Neural progenitor cell (in vitro differentiated cells): Measurements from ENCODE around the gene KRT7. TPM values are rescaled to one million over a fixed set of nuclear protein-coding genes. Genes with fewer than 3 reads are reported as not detected.

Source experiments
- DNase-seq: peaks from one replicate; pipeline ENCODE4 v3.0.0-alpha.2; 2016; ENCODE audit warnings: low spot score
- H2AFZ ChIP-seq: fragments of 200-600 bp; sonication (generic); replicated peaks from 2 replicates; pipeline ENCODE4 v1.6.1; 2016; ENCODE audit warnings: antibody characterized with exemption
- H3F3A ChIP-seq: fragments of 200-600 bp; sonication (generic); 2 replicates; pipeline ENCODE4 v1.6.1; 2016; ENCODE audit warnings: antibody characterized with exemption, low read depth
- H3K27ac ChIP-seq: fragments of 200-600 bp; sonication (generic); 2 replicates; pipeline ENCODE4 v1.5.1; 2016; ENCODE audit warnings: mild to moderate bottlenecking
- H3K27me3 ChIP-seq: fragments of 200-600 bp; sonication (generic); 2 replicates; pipeline ENCODE4 v1.6.1; 2016; ENCODE audit warnings: mild to moderate bottlenecking, moderate library complexity
- H3K36me3 ChIP-seq: fragments of 200-600 bp; sonication (generic); 2 replicates; pipeline ENCODE4 v1.5.1; 2016
- H3K4me1 ChIP-seq: fragments of 200-600 bp; sonication (generic); 2 replicates; pipeline ENCODE4 v1.6.1; 2016; ENCODE audit warnings: mixed run types
- H3K4me2 ChIP-seq: fragments of 200-600 bp; sonication (generic); 2 replicates; pipeline ENCODE4 v1.6.1; 2016
- H3K4me3 ChIP-seq: fragments of 200-600 bp; sonication (generic); 2 replicates; pipeline ENCODE4 v1.5.1; 2016
- H3K79me2 ChIP-seq: fragments of 200-600 bp; sonication (generic); 2 replicates; pipeline ENCODE4 v1.6.1; 2016; ENCODE audit warnings: low read depth
- H3K9ac ChIP-seq: fragments of 200-600 bp; sonication (generic); 2 replicates; pipeline ENCODE4 v1.6.1; 2016
- H3K9me3 ChIP-seq: fragments of 200-600 bp; sonication (generic); 2 replicates; pipeline ENCODE4 v1.5.1; 2016; ENCODE audit warnings: low read depth
- H4K20me1 ChIP-seq: fragments of 200-600 bp; sonication (generic); 2 replicates; pipeline ENCODE4 v1.6.1; 2016; ENCODE audit warnings: low read depth
- H3K27ac Mint-ChIP-seq: 3 replicates; pipeline ENCODE4 v1.8.0; 2021; ENCODE audit warnings: mixed read lengths
- H3K27me3 Mint-ChIP-seq: 2 replicates; pipeline ENCODE4 v1.8.0; 2022; ENCODE audit warnings: low read depth, mild to moderate bottlenecking, inconsistent platforms, moderate library complexity, mixed read lengths; ENCODE audit not compliant: insufficient read depth
- H3K36me3 Mint-ChIP-seq: 3 replicates; pipeline ENCODE4 v1.8.0; 2021; ENCODE audit warnings: mixed read lengths
- H3K4me1 Mint-ChIP-seq: 3 replicates; pipeline ENCODE4 v1.8.0; 2021; ENCODE audit warnings: mixed read lengths
- H3K4me3 Mint-ChIP-seq: 3 replicates; pipeline ENCODE4 v1.8.0; 2021; ENCODE audit warnings: mild to moderate bottlenecking, moderate library complexity, mixed read lengths
- H3K9me3 Mint-ChIP-seq: 3 replicates; pipeline ENCODE4 v1.8.0; 2020; ENCODE audit warnings: mixed read lengths
- EZH2 ChIP-seq: fragments of 200-600 bp; sonication (generic); IDR thresholded peaks from 2 replicates; pipeline ENCODE4 v1.6.1; 2017; ENCODE audit warnings: antibody characterized with exemption, mild to moderate bottlenecking, moderate library complexity
- EZH2phosphoT487 ChIP-seq: fragments of 200-600 bp; sonication (generic); IDR thresholded peaks from 2 replicates; pipeline ENCODE4 v1.6.1; 2017; ENCODE audit warnings: antibody characterized with exemption
- total RNA-seq: library from RNA; depleted of rRNA; stranded (reverse); fragments of >200 nt; gene quantifications from 2 replicates; pipeline ENCODE4 v1.2.3, GENCODE V29; 2015; ENCODE audit warnings: low replicate concordance
- TF ChIP-seq, protein P1 (sequence below): fragments of 200-600 bp; sonication (generic); IDR thresholded peaks from 2 replicates; pipeline ENCODE4 v1.5.1; 2017; ENCODE audit warnings: antibody characterized with exemption, mild to moderate bottlenecking

Gene KRT7
- total RNA-seq, 1 donor from 2014 or later: not detected

DNA sequence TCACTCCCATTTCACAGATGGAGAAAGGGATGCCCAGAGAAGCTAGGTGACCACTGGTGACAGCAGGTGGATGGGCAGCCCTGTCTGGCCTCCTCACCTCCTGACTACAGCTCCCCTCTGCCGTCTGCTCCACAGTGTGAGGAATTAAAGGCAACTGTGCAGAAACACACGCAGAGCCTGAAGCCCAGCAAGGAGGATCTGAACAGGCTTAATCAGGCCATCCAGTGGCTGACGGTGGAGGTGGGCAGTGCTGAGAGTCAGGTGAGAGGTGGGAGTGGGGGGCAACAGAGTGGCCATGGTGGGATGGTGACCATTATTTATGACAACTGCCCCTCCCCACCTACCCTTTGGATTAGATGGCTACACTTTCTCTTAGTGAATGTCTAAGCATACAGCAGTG is 42.6 kb downstream of the KRT7 start:
- no peak for DNase-seq
- H3K27ac ChIP-seq: no peak overlapping the region
- H3K9me3 Mint-ChIP-seq: no peaks in the 10 kb centered on the region
- peaks cover 23% of the 10 kb centered on the region for H3K4me1 Mint-ChIP-seq
- H3K9ac ChIP-seq: no peak overlapping the region
- H3K27me3 Mint-ChIP-seq: peaks cover 5% of the 10 kb centered on the region
- H3K79me2 ChIP-seq: no peaks in the 10 kb centered on the region
- no peak overlapping the region for H2AFZ ChIP-seq
- no peaks in the 10 kb centered on the region for H4K20me1 ChIP-seq
- H3F3A ChIP-seq: no peaks in the 10 kb centered on the region
- H3K36me3 ChIP-seq: no peaks in the 10 kb centered on the region
- no peaks in the 10 kb centered on the region for H3K36me3 Mint-ChIP-seq
- peaks cover 46% of the 10 kb centered on the region for H3K27me3 ChIP-seq
- no peak overlapping the region for H3K27ac Mint-ChIP-seq
- H3K4me3 ChIP-seq: no peak overlapping the region
- TF ChIP-seq EZH2 (no peak), EZH2phosphoT487 (no peak)
- no peak overlapping the region for H3K4me3 Mint-ChIP-seq
- H3K9me3 ChIP-seq: no peaks in the 10 kb centered on the region
- no peak overlapping the region for H3K4me2 ChIP-seq
- peaks cover 8% of the 10 kb centered on the region for H3K4me1 ChIP-seq

DNA sequence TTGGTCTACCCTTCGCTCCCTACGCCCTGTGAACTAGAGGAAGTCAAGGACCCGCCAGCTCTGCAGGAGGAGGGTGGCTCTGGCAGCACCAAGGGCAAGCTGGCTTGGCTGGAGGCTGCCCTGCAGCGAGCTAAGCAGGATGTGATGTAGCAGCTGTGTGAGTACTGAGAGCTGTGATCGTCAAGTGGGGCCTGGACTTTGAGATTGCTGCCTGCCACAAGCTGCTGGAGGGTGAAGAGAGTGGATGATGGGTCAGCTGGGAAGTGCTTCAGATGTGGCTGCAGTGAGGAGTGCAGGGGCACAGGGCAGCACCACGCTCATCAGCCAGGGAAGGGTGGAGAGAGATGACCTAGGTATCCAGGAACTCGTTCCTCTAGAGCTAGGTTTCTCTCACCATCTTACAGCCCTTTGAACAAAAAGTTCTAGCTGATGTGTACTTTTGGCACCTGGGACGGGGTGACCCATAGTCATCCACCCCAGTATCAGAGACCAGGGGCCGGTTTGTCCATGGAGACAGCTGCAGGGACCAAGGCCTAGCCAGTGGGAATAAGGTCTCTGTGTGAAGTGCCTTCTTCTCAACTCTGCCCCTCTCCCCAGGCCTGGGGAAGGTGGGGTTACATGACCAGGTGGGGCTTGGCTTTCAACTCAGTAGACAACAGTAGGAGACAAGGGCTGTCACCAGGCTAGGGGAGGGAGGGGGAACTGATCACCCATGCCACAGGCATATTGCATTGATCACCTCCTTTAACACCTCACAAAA is 44.6 kb downstream of the KRT7 start:
- Mint-ChIP-seq H3K9me3 (no peaks in the 10 kb centered on the region), H3K4me3 (peak overlapping the region; percentile 51), H3K27me3 (peaks cover 5% of the 10 kb centered on the region), H3K27ac (peak overlapping the region; percentile 57), H3K4me1 (peaks cover 24% of the 10 kb centered on the region), H3K36me3 (no peaks in the 10 kb centered on the region)
- Histone ChIP-seq H4K20me1 (no peaks in the 10 kb centered on the region), H2AFZ (no peak overlapping the region), H3K27ac (no peak overlapping the region), H3F3A (no peaks in the 10 kb centered on the region), H3K4me2 (no peak overlapping the region), H3K79me2 (no peaks in the 10 kb centered on the region), H3K4me1 (peaks cover 8% of the 10 kb centered on the region), H3K9ac (no peak overlapping the region), H3K36me3 (no peaks in the 10 kb centered on the region), H3K27me3 (peaks cover 36% of the 10 kb centered on the region), H3K4me3 (no peak overlapping the region), H3K9me3 (no peaks in the 10 kb centered on the region)
- TF ChIP-seq, protein P1, sequence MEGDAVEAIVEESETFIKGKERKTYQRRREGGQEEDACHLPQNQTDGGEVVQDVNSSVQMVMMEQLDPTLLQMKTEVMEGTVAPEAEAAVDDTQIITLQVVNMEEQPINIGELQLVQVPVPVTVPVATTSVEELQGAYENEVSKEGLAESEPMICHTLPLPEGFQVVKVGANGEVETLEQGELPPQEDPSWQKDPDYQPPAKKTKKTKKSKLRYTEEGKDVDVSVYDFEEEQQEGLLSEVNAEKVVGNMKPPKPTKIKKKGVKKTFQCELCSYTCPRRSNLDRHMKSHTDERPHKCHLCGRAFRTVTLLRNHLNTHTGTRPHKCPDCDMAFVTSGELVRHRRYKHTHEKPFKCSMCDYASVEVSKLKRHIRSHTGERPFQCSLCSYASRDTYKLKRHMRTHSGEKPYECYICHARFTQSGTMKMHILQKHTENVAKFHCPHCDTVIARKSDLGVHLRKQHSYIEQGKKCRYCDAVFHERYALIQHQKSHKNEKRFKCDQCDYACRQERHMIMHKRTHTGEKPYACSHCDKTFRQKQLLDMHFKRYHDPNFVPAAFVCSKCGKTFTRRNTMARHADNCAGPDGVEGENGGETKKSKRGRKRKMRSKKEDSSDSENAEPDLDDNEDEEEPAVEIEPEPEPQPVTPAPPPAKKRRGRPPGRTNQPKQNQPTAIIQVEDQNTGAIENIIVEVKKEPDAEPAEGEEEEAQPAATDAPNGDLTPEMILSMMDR: no peak
- TF ChIP-seq EZH2phosphoT487: no peak
- no peak for TF ChIP-seq EZH2
- no peak for DNase-seq

DNA sequence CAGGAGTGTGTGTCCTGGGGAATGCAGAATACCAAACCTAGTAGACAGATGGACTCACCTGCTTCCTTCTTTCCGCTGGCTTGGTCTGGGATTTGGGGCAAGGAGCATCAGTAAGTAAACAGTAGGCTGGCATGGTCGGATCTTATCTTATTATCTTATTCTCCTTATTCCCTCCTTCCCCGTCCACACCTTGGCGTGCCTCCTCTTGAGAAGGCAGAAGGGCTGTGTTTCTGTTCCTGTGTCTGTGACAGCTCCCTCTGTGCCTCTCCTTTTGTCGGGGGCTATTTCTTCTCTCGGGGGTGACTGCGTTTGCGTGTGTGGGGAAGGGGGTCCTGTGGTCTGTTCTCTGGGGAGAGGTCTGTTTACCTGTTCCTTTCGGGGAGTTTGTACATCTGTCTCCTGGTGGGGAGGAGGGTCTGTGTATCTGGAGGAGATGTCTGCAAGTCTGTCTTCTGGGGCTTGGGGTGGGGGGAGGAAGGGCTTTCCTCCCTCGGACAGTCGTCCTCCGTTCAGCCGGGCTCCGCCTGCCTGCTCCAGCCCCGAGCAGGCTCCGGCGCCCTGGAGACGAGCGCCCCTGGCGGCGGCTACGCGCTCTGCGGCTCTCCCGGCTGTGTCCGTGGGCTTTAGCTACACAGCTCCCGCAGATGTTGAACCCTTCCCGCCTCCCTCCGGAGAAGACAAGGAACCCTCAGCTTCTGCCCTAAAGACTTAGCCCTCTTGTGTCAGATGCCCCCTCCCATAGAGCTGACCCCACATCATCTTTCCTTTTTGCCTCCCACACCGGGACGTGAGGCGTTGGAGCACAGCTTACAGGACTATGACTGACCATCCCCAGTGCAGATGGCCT is 45.8 kb downstream of the KRT7 start:
- H3K27me3 Mint-ChIP-seq: peaks cover 8% of the 10 kb centered on the region
- peak overlapping the region; percentile 43 for H3K4me3 ChIP-seq
- H3F3A ChIP-seq: no peaks in the 10 kb centered on the region
- peak overlapping the region; percentile 73 for H3K4me3 Mint-ChIP-seq
- H3K79me2 ChIP-seq: no peaks in the 10 kb centered on the region
- peak overlapping the region; percentile 81 for H3K4me2 ChIP-seq
- peak; percentile 83 for DNase-seq
- no peaks in the 10 kb centered on the region for H4K20me1 ChIP-seq
- peaks cover 8% of the 10 kb centered on the region for H3K4me1 ChIP-seq
- H3K9ac ChIP-seq: no peak overlapping the region
- H2AFZ ChIP-seq: peak overlapping the region; percentile 99
- H3K36me3 Mint-ChIP-seq: no peaks in the 10 kb centered on the region
- H3K9me3 ChIP-seq: no peaks in the 10 kb centered on the region
- no peaks in the 10 kb centered on the region for H3K36me3 ChIP-seq
- peaks cover 25% of the 10 kb centered on the region for H3K4me1 Mint-ChIP-seq
- peak overlapping the region; percentile 75 for H3K27ac Mint-ChIP-seq
- no peaks in the 10 kb centered on the region for H3K9me3 Mint-ChIP-seq
- H3K27ac ChIP-seq: no peak overlapping the region
- no peak for TF ChIP-seq EZH2
- TF ChIP-seq, protein P1: peak; percentile 92
- peaks cover 25% of the 10 kb centered on the region for H3K27me3 ChIP-seq
